Measurements from ENCODE around the gene FLOT2.
"Not testable (repeated sequence)": the region's sequence is repeated elsewhere in the genome, so short reads cannot be mapped to it uniquely, and the experiment has no call there.

Gene FLOT2

GRCh38 chr17:28912938-28913333 is 15.4 kb upstream of the FLOT2 start:
- H3K4me1 ChIP-seq (ENCODE audit: control insufficient read depth, low read depth, low read length), result peaks cover 4% of the 10 kb centered on the region
- H3K27me3 ChIP-seq (ENCODE audit: control insufficient read depth, insufficient read depth, low read length), result no peaks in the 10 kb centered on the region
- H3K27ac ChIP-seq (ENCODE audit: low read length), result no peak overlapping the region
- H3K4me3 ChIP-seq (ENCODE audit: low read length), result no peak overlapping the region
- peaks cover 95% of the 10 kb centered on the region for H3K36me3 ChIP-seq (ENCODE audit: control insufficient read depth, low read depth, low read length)
- H3K9me3 ChIP-seq (ENCODE audit: control insufficient read depth, low read depth, low read length), result no peaks in the 10 kb centered on the region
- H3K9ac ChIP-seq (ENCODE audit: low read length), result no peak overlapping the region

- Histone ChIP-seq H3K9ac (ENCODE audit: low read length) (no peak overlapping the region), H3K27me3 (ENCODE audit: control insufficient read depth, insufficient read depth, low read length) (no peaks in the 10 kb centered on the region), H3K36me3 (ENCODE audit: control insufficient read depth, low read depth, low read length) (peaks cover 95% of the 10 kb centered on the region), H3K4me3 (ENCODE audit: low read length) (no peak overlapping the region), H3K4me1 (ENCODE audit: control insufficient read depth, low read depth, low read length) (peaks cover 4% of the 10 kb centered on the region), H3K27ac (ENCODE audit: low read length) (no peak overlapping the region), H3K9me3 (ENCODE audit: control insufficient read depth, low read depth, low read length) (no peaks in the 10 kb centered on the region)
These were observed 14.9 kb upstream of the FLOT2 start for GRCh38 chr17:28912281-28912937.

GRCh38 chr17:28911411-28912045 is 14.0 kb upstream of the FLOT2 start:
- Histone ChIP-seq H3K9ac (ENCODE audit: low read length) (no peak overlapping the region), H3K36me3 (ENCODE audit: control insufficient read depth, low read depth, low read length) (peaks cover 95% of the 10 kb centered on the region)

GRCh38 chr17:28910534-28910933 is 13.0 kb upstream of the FLOT2 start:
- H3K36me3 ChIP-seq (ENCODE audit: control insufficient read depth, low read depth, low read length), result peaks cover 94% of the 10 kb centered on the region

More at GRCh38 chr17:28911411-28912045, 14.0 kb upstream of the FLOT2 start:
- H3K9me3 ChIP-seq (ENCODE audit: control insufficient read depth, low read depth, low read length), result no peaks in the 10 kb centered on the region
- no peak overlapping the region for H3K4me3 ChIP-seq (ENCODE audit: low read length)
- H3K27me3 ChIP-seq (ENCODE audit: control insufficient read depth, insufficient read depth, low read length), result no peaks in the 10 kb centered on the region
- H3K4me1 ChIP-seq (ENCODE audit: control insufficient read depth, low read depth, low read length), result peaks cover 4% of the 10 kb centered on the region
- H3K27ac ChIP-seq (ENCODE audit: low read length), result no peak overlapping the region

GRCh38 chr17:28908640-28909167 is 11.2 kb upstream of the FLOT2 start:
- Histone ChIP-seq H3K27me3 (ENCODE audit: control insufficient read depth, insufficient read depth, low read length) (no peaks in the 10 kb centered on the region), H3K9me3 (ENCODE audit: control insufficient read depth, low read depth, low read length) (no peaks in the 10 kb centered on the region), H3K27ac (ENCODE audit: low read length) (no peak overlapping the region), H3K9ac (ENCODE audit: low read length) (no peak overlapping the region), H3K4me3 (ENCODE audit: low read length) (no peak overlapping the region), H3K4me1 (ENCODE audit: control insufficient read depth, low read depth, low read length) (peaks cover 4% of the 10 kb centered on the region), H3K36me3 (ENCODE audit: control insufficient read depth, low read depth, low read length) (peaks cover 79% of the 10 kb centered on the region)

More at GRCh38 chr17:28910534-28910933, 13.0 kb upstream of the FLOT2 start:
- H3K9ac ChIP-seq (ENCODE audit: low read length), result no peak overlapping the region
- no peak overlapping the region for H3K4me3 ChIP-seq (ENCODE audit: low read length)
- H3K27me3 ChIP-seq (ENCODE audit: control insufficient read depth, insufficient read depth, low read length), result no peaks in the 10 kb centered on the region
- peaks cover 4% of the 10 kb centered on the region for H3K4me1 ChIP-seq (ENCODE audit: control insufficient read depth, low read depth, low read length)
- H3K9me3 ChIP-seq (ENCODE audit: control insufficient read depth, low read depth, low read length), result no peaks in the 10 kb centered on the region
- H3K27ac ChIP-seq (ENCODE audit: low read length), result no peak overlapping the region

DNA sequence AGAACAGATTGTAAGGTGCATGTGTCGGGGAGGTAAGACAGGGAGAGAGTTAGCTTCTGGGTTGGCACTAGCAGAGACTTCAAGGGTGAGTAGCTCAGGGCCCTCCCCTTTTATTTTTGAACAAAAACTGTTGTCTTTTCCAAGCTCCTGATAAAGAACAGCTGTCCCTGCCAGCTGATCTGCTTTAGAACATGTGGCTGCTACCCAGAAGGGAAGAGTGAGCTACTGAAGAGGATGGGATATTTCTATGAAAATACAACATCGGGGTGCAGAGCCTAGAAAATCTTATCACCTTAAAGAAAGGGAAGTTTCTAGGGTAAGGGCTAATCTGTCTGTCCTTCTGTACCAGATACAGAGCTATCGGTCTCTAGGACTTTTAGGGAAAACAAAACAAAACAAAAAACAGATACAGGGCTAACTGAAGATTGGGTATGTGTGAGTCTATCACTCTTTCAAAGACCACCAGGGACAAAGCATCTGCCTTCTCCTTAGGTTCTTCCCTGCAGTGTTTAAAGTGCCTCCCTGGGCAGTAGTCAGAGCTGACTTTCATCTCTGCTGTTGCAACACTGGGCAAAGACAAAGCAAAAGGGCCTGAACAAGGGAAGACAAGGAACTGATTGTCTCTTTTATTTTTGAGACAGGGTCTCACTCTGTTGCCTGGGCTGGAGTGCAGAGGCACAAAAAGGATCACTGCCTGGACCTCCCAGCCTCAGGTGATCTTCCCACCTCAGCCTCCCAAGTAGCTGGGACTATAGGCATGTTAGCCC is 10.4 kb upstream of the FLOT2 start:
- no peak overlapping the region for H3K4me3 ChIP-seq (ENCODE audit: low read length)
- peaks cover 71% of the 10 kb centered on the region for H3K36me3 ChIP-seq (ENCODE audit: control insufficient read depth, low read depth, low read length)
- H3K27me3 ChIP-seq (ENCODE audit: control insufficient read depth, insufficient read depth, low read length), result no peaks in the 10 kb centered on the region
- no peak overlapping the region for H3K9ac ChIP-seq (ENCODE audit: low read length)
- H3K9me3 ChIP-seq (ENCODE audit: control insufficient read depth, low read depth, low read length), result no peaks in the 10 kb centered on the region
- no peak overlapping the region for H3K27ac ChIP-seq (ENCODE audit: low read length)
- peaks cover 4% of the 10 kb centered on the region for H3K4me1 ChIP-seq (ENCODE audit: control insufficient read depth, low read depth, low read length)

GRCh38 chr17:28906706-28907438 is 9.3 kb upstream of the FLOT2 start:
- Histone ChIP-seq H3K36me3 (ENCODE audit: control insufficient read depth, low read depth, low read length) (peaks cover 61% of the 10 kb centered on the region), H3K4me3 (ENCODE audit: low read length) (no peak overlapping the region), H3K27me3 (ENCODE audit: control insufficient read depth, insufficient read depth, low read length) (no peaks in the 10 kb centered on the region), H3K4me1 (ENCODE audit: control insufficient read depth, low read depth, low read length) (peaks cover 5% of the 10 kb centered on the region), H3K27ac (ENCODE audit: low read length) (no peak overlapping the region), H3K9ac (ENCODE audit: low read length) (no peak overlapping the region), H3K9me3 (ENCODE audit: control insufficient read depth, low read depth, low read length) (no peaks in the 10 kb centered on the region)

- Histone ChIP-seq H3K36me3 (ENCODE audit: control insufficient read depth, low read depth, low read length) (peaks cover 55% of the 10 kb centered on the region), H3K9ac (ENCODE audit: low read length) (no peak overlapping the region), H3K27me3 (ENCODE audit: control insufficient read depth, insufficient read depth, low read length) (no peaks in the 10 kb centered on the region), H3K27ac (ENCODE audit: low read length) (no peak overlapping the region), H3K9me3 (ENCODE audit: control insufficient read depth, low read depth, low read length) (no peaks in the 10 kb centered on the region), H3K4me1 (ENCODE audit: control insufficient read depth, low read depth, low read length) (peaks cover 10% of the 10 kb centered on the region), H3K4me3 (ENCODE audit: low read length) (no peak overlapping the region)
These were observed 8.7 kb upstream of the FLOT2 start for GRCh38 chr17:28906276-28906675.

- H3K36me3 ChIP-seq (ENCODE audit: control insufficient read depth, low read depth, low read length), result peaks cover 40% of the 10 kb centered on the region
These were observed 7.3 kb upstream of the FLOT2 start for GRCh38 chr17:28904800-28905199.

GRCh38 chr17:28903546-28903841 is 6.0 kb upstream of the FLOT2 start:
- H3K4me1 ChIP-seq (ENCODE audit: control insufficient read depth, low read depth, low read length); H3K4me3 ChIP-seq (ENCODE audit: low read length); H3K9me3 ChIP-seq (ENCODE audit: control insufficient read depth, low read depth, low read length); H3K27ac ChIP-seq (ENCODE audit: low read length); H3K9ac ChIP-seq (ENCODE audit: low read length); H3K27me3 ChIP-seq (ENCODE audit: control insufficient read depth, insufficient read depth, low read length): not testable (repeated sequence)
- peaks cover 29% of the 10 kb centered on the region for H3K36me3 ChIP-seq (ENCODE audit: control insufficient read depth, low read depth, low read length)

More at GRCh38 chr17:28904800-28905199, 7.3 kb upstream of the FLOT2 start:
- Histone ChIP-seq H3K9ac (ENCODE audit: low read length) (no peak overlapping the region), H3K27ac (ENCODE audit: low read length) (no peak overlapping the region), H3K4me3 (ENCODE audit: low read length) (no peak overlapping the region), H3K4me1 (ENCODE audit: control insufficient read depth, low read depth, low read length) (peaks cover 8% of the 10 kb centered on the region), H3K27me3 (ENCODE audit: control insufficient read depth, insufficient read depth, low read length) (no peaks in the 10 kb centered on the region), H3K9me3 (ENCODE audit: control insufficient read depth, low read depth, low read length) (no peaks in the 10 kb centered on the region)

All from iPS-18a (cell line).